MV-4-11 (cell line): ENCODE results near the gene DERA.
"Not testable (repeated sequence)": the region's sequence is repeated elsewhere in the genome, so short reads cannot be mapped to it uniquely, and the experiment has no call there.

Source experiments
- DNase-seq: peaks from one replicate; lab custom pipeline; 2025; lab: John Stamatoyannopoulos, UW

DERA gene

GRCh38 chr12:15966426-15966825 lies 55.3 kb downstream of the DERA start:
- no peak for DNase-seq

GRCh38 chr12:15967053-15967452 lies 55.9 kb downstream of the DERA start:
- DNase-seq, result not testable (repeated sequence)

DNA sequence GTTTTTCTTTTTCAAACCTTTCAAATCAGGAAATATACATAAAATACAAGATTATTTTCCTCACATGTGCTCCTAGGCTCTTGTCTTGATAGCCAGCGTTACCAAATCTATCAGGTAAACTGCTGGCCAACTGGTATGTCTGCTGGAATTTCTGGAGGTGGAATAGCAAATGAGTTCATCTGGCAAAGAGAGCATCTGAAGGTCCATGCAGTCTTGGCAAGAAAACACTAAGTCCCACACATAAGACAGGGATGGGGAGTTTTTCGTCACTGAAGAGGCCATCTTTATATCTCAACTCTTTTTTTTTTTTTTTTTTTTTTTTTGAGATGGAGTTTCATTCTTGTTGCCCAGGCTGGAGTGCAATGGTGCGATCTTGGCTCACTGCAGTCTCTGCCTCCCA lies 60.1 kb downstream of the DERA start:
- no peak for DNase-seq

- no peak for DNase-seq
Measured at GRCh38 chr12:15972894-15973293, 61.8 kb downstream of the DERA start.

GRCh38 chr12:15977999-15978951 lies 67.1 kb downstream of the DERA start:
- DNase-seq, result no peak

- no peak for DNase-seq
Measured at GRCh38 chr12:15979096-15980092, 68.3 kb downstream of the DERA start.

GRCh38 chr12:15982071-15982470 lies 70.9 kb downstream of the DERA start:
- no peak for DNase-seq

DNA sequence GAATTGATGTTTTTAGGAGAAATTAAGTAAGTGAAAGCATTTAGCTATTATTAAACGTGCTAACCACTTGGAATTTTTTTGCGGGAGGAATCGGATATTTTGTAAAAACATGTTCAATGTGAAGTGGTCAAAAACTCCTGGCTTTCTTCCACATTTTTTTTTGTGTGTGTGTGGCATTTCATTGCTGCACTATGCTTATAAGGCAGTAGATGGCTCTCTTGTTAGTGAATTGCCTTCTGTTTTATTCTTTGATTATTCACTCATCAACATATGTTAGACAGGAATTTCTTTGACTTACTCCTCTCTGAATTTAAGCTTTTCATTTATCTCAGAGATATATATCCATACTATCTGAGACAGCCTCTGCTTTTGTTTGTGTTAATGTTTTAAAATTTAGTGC lies 71.3 kb downstream of the DERA start:
- DNase-seq, result peak; percentile 7

DNA sequence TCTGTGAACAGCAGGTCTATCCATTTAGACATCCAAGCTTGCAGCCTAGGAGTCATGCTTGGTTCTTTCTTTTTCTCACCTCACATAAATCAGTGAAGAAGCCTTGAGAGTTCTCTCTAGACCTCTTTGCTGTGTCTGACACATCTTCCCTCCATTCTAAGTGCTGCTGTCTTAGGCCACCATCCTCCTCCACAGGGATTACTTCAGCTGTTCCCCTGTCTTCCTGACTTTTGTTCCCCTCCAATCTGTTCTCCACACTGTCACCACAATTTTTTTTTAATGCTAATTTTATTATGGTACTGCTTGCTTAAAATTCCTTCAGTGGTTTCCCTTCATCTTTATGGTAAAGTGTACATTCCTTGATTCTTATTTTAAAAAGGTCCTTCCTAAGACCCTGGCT lies 71.8 kb downstream of the DERA start:
- no peak for DNase-seq

DNA sequence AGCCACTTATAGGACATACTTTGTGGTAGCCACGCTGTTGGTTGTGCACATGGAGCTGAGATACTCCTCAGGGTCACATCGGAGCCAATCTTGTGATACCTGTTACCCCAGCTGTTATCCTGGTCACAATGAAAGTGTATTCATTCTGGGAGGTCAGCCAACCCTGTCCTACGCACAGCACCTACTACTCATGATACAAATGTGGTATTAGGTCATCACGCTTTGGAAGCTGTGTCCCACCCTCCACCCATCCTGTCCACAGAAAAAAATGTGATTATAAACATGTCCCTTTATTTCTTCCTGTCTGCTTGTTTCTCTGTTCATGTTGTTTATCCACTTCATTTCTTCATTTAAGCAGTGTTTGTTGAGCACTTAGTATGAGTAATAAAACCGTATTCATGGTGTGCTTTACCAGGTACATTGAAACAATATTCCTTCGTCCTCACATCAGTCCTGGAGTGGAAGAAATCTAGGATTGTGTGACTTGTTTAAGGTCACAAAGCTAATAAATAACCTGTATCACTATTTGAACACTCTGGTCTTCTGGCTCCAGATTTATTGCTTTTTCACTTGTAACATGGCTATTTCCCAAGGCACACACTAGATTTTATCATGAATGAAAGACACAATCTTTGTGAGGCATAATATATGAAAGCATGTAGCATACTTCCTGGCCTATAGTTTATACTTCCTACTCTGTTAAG lies 73.1 kb downstream of the DERA start:
- DNase-seq, result no peak

- no peak for DNase-seq
Measured at GRCh38 chr12:15984963-15985362, 73.8 kb downstream of the DERA start.

DNA sequence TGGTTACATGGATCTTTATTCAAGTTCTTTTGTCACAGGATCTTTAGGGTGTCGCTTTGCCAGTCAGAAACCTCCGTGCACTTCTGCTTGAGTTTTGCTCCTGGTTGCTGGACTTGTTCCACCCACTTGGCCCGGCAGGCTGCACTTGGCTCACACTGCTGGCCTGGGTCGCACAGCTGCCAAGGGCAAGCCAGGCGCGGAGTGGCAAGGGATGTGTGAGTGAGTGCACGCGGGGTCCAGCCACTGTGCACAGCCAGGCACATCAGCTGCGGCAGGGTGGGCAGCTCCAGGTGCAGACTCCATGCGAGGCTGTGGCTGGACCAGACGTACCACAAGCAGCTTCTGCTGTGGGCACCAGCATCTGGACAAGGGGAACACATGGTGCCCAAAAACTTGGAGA lies 76.6 kb downstream of the DERA start:
- no peak for DNase-seq

GRCh38 chr12:15988983-15989755 lies 78.0 kb downstream of the DERA start:
- no peak for DNase-seq

GRCh38 chr12:15995801-15996200 lies 84.7 kb downstream of the DERA start:
- no peak for DNase-seq

GRCh38 chr12:15996254-15996653 lies 85.1 kb downstream of the DERA start:
- no peak for DNase-seq

GRCh38 chr12:15996948-15997347 lies 85.8 kb downstream of the DERA start:
- no peak for DNase-seq

DNA sequence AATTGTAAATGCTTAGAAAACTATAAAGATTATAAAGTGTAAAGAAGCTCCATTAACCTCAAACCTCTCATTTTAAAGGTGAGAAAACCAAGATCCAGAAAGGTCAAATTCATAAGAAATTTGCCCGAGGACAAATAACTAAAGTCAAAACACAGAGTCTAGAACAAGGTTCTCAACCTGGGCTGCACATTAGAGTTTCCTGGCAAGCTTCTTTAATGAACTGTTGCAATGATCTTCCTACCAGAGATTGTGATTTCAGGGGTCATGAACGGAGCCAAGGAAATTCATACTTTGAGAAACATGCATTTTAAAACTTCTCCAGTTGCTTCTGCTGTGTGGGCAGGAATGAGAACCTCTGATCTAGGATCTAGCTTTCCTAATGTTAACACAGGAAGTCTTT lies 86.8 kb downstream of the DERA start:
- DNase-seq, result no peak

GRCh38 chr12:16002880-16003279 lies 91.7 kb downstream of the DERA start:
- DNase-seq, result no peak

DNA sequence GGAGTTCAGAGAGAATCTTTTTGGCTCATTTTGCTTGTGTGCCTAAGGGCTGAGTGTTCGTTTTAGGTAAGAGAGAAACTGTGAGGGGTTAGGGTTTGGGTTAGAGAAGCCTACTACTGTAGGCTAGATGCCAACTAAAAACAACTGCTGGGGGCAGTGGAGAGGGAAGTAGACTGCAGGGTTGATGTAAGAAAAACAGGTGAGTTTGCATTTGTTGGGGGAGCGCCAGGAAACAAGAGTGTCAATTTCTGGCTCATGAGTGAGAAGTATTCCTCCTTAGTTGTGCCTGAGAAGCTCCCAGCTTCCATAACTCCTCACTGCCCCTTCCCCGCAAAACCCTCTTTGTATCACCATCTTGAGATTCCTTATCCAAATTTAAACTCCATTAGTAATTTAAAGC lies 92.3 kb downstream of the DERA start:
- no peak for DNase-seq

- DNase-seq, result no peak
Measured at GRCh38 chr12:16006752-16007151, 95.6 kb downstream of the DERA start.

- DNase-seq, result peak; percentile 7
Measured at GRCh38 chr12:16008421-16008824, 97.3 kb downstream of the DERA start.
